Esophagus muscularis mucosa (tissue), 4 donors: Measurements from ENCODE around the gene RARRES1. TPM values are rescaled to one million over a fixed set of nuclear protein-coding genes. Genes with fewer than 3 reads are reported as not detected.

Experiments used
- DNase-seq: peaks from one replicate; pipeline ENCODE4 v3.0.0-alpha.2; 2017; ENCODE audit errors: extremely low spot score
- H3K27ac ChIP-seq, 4 donors: fragments of 200-600 bp; sonication (generic); replicated peaks in 1 of 4; 1 replicate in 3 of 4; 2 replicates in 1 of 4; pipeline ENCODE4 v1.5.1; 2016 to 2019; ENCODE audit warnings: mild to moderate bottlenecking in 1 of 4
- H3K27me3 ChIP-seq, 4 donors: fragments of 200-600 bp; sonication (generic); one replicate each; pipeline versions ENCODE4 v1.5.1 to v1.6.0; 2016 to 2019
- H3K36me3 ChIP-seq, 4 donors: fragments of 200-600 bp; sonication (generic); one replicate each; pipeline ENCODE4 v1.5.1; 2016 to 2019
- H3K4me1 ChIP-seq, 4 donors: fragments of 200-600 bp; sonication (generic); one replicate each; pipeline ENCODE4 v1.5.1; 2016 to 2019
- H3K4me3 ChIP-seq, 4 donors: fragments of 200-600 bp; sonication (generic); 1 replicate in 2 of 4; 2 replicates in 2 of 4; pipeline ENCODE4 v1.5.1; 2016 to 2019; ENCODE audit warnings: mild to moderate bottlenecking in 4 of 4, moderate library complexity in 1 of 4
- H3K9me3 ChIP-seq, 4 donors: fragments of 200-600 bp; sonication (generic); 1 replicate in 3 of 4; 2 replicates in 1 of 4; pipeline ENCODE4 v1.5.1; 2016 to 2019
- EP300 ChIP-seq: sonication (generic); formaldehyde crosslinking; IDR thresholded peaks from one replicate; pipeline ENCODE4 v1.6.1; 2017; ENCODE audit warnings: antibody characterized with exemption
- POLR2A ChIP-seq: fragments of 450-650 bp; IDR thresholded peaks from one replicate; pipeline ENCODE4 v1.6.1; 2017; ENCODE audit warnings: antibody characterized with exemption, moderate library complexity, mild to moderate bottlenecking, low read depth
- POLR2AphosphoS5 ChIP-seq, 2 donors: sonication (generic); formaldehyde crosslinking; IDR thresholded peaks; one replicate each; pipeline ENCODE4 v1.6.1; 2017; ENCODE audit warnings: antibody characterized with exemption in 2 of 2
- WGBS: methylation state at CpG from one replicate; pipeline ENCODE4 v1.1.5; 2018; 5-methylcytosine and 5-hydroxymethylcytosine counted together
- intact Hi-C: fragments of 100-400 bp; cut with DNase I; formaldehyde crosslinking; loops from one replicate; pipeline ENCODE4 v1.15.1; 2023
- total RNA-seq, 4 donors: library from RNA; depleted of rRNA; stranded (reverse); fragments of >200 nt; gene quantifications; one replicate each; pipeline versions ENCODE4 v1.1.0 to v1.2.1, GENCODE V29; 2016
- TF ChIP-seq, protein P1 (sequence below), 3 experiments: fragments of 200-600 bp in 2 of 3; fragments of 450-650 bp in 1 of 3; sonication (generic) in 2 of 3; IDR thresholded peaks; one replicate each; pipeline ENCODE4 v1.5.1; 2017 to 2019; ENCODE audit warnings: antibody characterized with exemption in 3 of 3, mild to moderate bottlenecking in 2 of 3, moderate library complexity in 1 of 3

Gene RARRES1
- total RNA-seq, 4 donors from 2014 or later: 6.6 to 93.0 (median 29.8) TPM

DNA sequence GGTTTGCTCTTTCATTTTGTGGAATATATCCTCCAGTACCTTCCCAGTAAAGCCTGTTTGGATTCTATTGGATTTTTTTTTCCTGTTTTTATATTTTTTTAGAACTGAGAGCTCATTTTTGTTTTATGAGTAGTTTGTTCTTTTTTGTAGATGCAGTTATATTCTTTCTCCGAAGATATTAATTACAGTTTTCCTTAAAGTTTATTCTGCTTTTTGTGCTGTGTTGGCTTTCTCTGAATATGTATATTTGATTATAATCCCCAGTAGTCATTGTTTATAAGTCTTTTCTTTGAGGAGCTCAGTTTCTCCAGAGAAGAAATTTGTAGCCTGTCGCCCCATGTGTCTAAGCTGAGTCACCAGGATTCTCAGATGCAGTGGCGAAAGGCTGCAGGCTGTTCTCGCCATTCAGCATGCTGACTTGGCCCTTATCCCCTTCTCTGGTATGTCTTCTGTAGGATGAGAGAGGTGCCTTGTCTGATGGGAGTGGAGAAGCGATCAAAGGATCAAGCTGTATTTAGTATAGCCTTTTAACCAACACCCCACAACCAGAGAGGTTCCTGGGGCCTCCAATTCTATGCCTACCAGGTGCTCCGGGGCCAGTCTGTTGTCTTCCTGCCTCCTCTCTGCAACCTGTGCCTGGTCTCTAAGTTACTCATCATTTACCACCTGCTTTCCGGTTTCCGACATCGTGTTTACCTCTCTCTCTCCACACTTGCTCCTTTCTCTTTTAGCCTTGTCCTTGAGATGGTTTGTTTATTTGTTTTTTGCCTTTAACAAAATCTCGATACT, 37.9 kb upstream of the RARRES1 start:
- Histone ChIP-seq H3K4me1 (peaks cover 41 to 100% (median 97%) of the 10 kb centered on the region in 4 donors), H3K9me3 (no peaks in the 10 kb centered on the region), H3K36me3 (no peaks in the 10 kb centered on the region), H3K27ac (peak overlapping the region; percentile 74 to 88 (median 82)), H3K4me3 (peak overlapping the region in 3 of 4 donors; percentile 18 to 20 (median 20)), H3K27me3 (no peaks in the 10 kb centered on the region)
- TF ChIP-seq POLR2AphosphoS5 (IDR thresholded peaks at IDR 0.05): no peak
- TF ChIP-seq EP300: no peak
- no peak for TF ChIP-seq POLR2A
- peak; percentile 64 for DNase-seq
- intact Hi-C loops: no loop called here
- WGBS: 54% methylated on average over 10 of the region's 10 CpGs

GRCh38 chr3:158769549-158769948, 37.3 kb upstream of the RARRES1 start:
- Histone ChIP-seq H3K4me3 (peak overlapping the region; percentile 18 to 30 (median 20)), H3K27me3 (no peaks in the 10 kb centered on the region), H3K4me1 (peaks cover 41 to 99% (median 95%) of the 10 kb centered on the region in 4 donors), H3K36me3 (no peaks in the 10 kb centered on the region), H3K9me3 (no peaks in the 10 kb centered on the region), H3K27ac (peak overlapping the region; percentile 74 to 88 (median 82))
- TF ChIP-seq EP300 (no peak), POLR2AphosphoS5 (IDR thresholded peaks at IDR 0.05) (no peak), POLR2A (no peak)
- TF ChIP-seq, protein P1, sequence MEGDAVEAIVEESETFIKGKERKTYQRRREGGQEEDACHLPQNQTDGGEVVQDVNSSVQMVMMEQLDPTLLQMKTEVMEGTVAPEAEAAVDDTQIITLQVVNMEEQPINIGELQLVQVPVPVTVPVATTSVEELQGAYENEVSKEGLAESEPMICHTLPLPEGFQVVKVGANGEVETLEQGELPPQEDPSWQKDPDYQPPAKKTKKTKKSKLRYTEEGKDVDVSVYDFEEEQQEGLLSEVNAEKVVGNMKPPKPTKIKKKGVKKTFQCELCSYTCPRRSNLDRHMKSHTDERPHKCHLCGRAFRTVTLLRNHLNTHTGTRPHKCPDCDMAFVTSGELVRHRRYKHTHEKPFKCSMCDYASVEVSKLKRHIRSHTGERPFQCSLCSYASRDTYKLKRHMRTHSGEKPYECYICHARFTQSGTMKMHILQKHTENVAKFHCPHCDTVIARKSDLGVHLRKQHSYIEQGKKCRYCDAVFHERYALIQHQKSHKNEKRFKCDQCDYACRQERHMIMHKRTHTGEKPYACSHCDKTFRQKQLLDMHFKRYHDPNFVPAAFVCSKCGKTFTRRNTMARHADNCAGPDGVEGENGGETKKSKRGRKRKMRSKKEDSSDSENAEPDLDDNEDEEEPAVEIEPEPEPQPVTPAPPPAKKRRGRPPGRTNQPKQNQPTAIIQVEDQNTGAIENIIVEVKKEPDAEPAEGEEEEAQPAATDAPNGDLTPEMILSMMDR (IDR thresholded peaks at IDR 0.05): no peak
- peak; percentile 26 for DNase-seq
- WGBS: 31% methylated on average over 4 of the region's 4 CpGs
- intact Hi-C loops: no loop called here

DNA sequence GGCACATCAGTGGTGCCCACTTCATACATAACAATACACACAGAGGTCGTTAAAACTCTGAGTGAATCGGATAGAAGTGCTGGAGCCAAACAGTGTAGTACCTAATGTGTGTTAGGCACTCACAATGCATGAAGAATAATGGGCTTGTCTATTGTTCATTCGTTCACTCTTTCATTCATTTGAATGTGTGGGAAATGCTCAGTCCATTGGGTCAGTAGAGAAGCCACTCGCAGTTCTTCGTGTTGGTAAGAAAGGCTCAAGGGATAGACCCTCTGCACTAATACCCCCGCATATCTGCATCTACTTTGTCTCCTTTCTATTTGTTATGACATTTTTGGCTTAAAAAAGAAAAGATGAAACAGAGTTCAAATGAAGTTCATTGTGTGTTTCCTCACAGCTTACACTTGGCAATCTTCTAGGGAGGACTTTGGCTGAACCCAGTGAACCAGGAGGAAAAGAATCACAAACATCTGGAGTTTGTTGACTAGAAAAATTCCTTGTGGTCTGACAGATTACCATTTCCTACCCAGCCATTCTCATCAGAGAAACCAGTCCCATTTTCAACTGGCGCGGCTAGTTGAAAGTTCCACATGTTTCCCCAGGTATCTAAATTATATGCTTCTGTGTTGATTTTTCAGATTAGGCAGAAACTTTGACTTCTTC, 36.8 kb upstream of the RARRES1 start:
- DNase-seq: peak; percentile 84
- H3K4me1 ChIP-seq: peaks cover 41 to 99% (median 93%) of the 10 kb centered on the region in 4 donors
- 12% methylated on average over 8 of the region's 8 CpGs for WGBS
- no peaks in the 10 kb centered on the region for H3K36me3 ChIP-seq
- TF ChIP-seq POLR2A: no peak
- peak; percentile 36 to 88 for TF ChIP-seq POLR2AphosphoS5 (IDR thresholded peaks at IDR 0.05)
- no peak for TF ChIP-seq EP300
- no peaks in the 10 kb centered on the region for H3K9me3 ChIP-seq
- H3K27me3 ChIP-seq: no peaks in the 10 kb centered on the region
- peak overlapping the region; percentile 18 to 31 (median 26) for H3K4me3 ChIP-seq
- H3K27ac ChIP-seq: peak overlapping the region; percentile 74 to 88 (median 82)
- intact Hi-C loops: no loop called here

- Histone ChIP-seq H3K4me3 (peak overlapping the region; percentile 18 to 31 (median 25)), H3K4me1 (peaks cover 42 to 96% (median 91%) of the 10 kb centered on the region in 4 donors), H3K27me3 (no peaks in the 10 kb centered on the region), H3K27ac (peak overlapping the region; percentile 74 to 88 (median 82)), H3K36me3 (no peaks in the 10 kb centered on the region), H3K9me3 (no peaks in the 10 kb centered on the region)
- WGBS: 8% methylated on average over 7 of the region's 7 CpGs
- no peak for TF ChIP-seq POLR2A
- TF ChIP-seq POLR2AphosphoS5 (IDR thresholded peaks at IDR 0.05): peak in 1 of 2 donors; percentile 28
- DNase-seq: peak; percentile 92
- intact Hi-C loops: no loop called here
Observed at GRCh38 chr3:158768361-158768787, 36.1 kb upstream of the RARRES1 start.

GRCh38 chr3:158766364-158766763, 34.1 kb upstream of the RARRES1 start:
- Histone ChIP-seq H3K4me3 (no peak overlapping the region), H3K27me3 (no peaks in the 10 kb centered on the region), H3K4me1 (peaks cover 43 to 89% (median 78%) of the 10 kb centered on the region in 4 donors), H3K9me3 (no peaks in the 10 kb centered on the region), H3K36me3 (no peaks in the 10 kb centered on the region), H3K27ac (no peak overlapping the region)
- TF ChIP-seq POLR2AphosphoS5 (IDR thresholded peaks at IDR 0.05): no peak
- TF ChIP-seq EP300: no peak
- TF ChIP-seq POLR2A: no peak
- TF ChIP-seq, protein P1 (IDR thresholded peaks at IDR 0.05): no peak
- no peak for DNase-seq
- intact Hi-C loops: no loop called here
- WGBS: 96% methylated on average over 1 of the region's 1 CpG

GRCh38 chr3:158765518-158766205, 33.4 kb upstream of the RARRES1 start:
- DNase-seq: peak; percentile 70
- WGBS: 90% methylated on average over 3 of the region's 3 CpGs
- peaks cover 43 to 82% (median 71%) of the 10 kb centered on the region in 4 donors for H3K4me1 ChIP-seq
- TF ChIP-seq EP300: no peak
- TF ChIP-seq POLR2AphosphoS5 (IDR thresholded peaks at IDR 0.05): no peak
- TF ChIP-seq, protein P1 (IDR thresholded peaks at IDR 0.05): no peak
- no peak for TF ChIP-seq POLR2A
- H3K36me3 ChIP-seq: peaks cover 0 to under 1% (median 0%) of the 10 kb centered on the region in 4 donors
- H3K27me3 ChIP-seq: no peaks in the 10 kb centered on the region
- intact Hi-C loops: no loop called here
- no peaks in the 10 kb centered on the region for H3K9me3 ChIP-seq
- no peak overlapping the region for H3K27ac ChIP-seq
- no peak overlapping the region for H3K4me3 ChIP-seq
